Activated T-cell treated with anti-CD3 and anti-CD28 coated beads for 24 hours (primary cell): ENCODE measurements around the gene NFE2L3.
"Not testable (repeated sequence)": the region's sequence is repeated elsewhere in the genome, so short reads cannot be mapped to it uniquely, and the experiment has no call there.

ENCODE experiments used
- DNase-seq: peaks from one replicate; pipeline ENCODE4 v3.0.0-alpha.2; 2020; ENCODE audit warnings: low read depth

The NFE2L3 gene

DNA sequence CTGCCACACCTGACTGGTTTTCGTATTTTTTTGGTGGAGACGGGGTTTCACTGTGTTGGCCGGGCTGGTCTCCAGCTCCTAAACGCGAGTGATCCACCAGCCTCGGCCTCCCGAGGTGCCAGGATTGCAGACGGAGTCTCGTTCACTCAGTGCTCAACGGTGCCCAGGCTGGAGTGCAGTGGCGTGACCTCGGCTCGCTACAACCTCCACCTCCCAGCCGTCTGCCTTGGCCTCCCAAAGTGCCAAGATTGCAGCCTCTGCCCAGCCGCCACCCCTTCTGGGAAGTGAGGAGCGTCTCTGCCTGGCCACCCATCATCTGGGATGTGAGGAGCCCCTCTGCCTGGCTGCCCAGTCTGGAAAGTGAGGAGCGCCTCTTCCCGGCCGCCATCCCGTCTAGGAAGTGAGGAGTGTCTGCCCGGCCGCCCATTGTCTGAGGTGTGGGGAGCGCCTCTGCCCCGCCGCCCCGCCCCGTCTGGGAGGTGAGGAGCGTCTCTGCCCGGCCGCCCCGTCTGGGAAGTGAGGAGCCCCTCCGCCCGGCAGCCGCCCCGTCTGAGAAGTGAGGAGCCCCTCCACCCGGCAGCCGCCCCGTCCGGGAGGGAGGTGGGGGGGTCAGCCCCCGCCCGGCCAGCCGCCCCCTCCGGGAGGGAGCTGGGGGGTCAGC lies 4.2 kb upstream of the NFE2L3 start:
- DNase-seq = not testable (repeated sequence)

DNA sequence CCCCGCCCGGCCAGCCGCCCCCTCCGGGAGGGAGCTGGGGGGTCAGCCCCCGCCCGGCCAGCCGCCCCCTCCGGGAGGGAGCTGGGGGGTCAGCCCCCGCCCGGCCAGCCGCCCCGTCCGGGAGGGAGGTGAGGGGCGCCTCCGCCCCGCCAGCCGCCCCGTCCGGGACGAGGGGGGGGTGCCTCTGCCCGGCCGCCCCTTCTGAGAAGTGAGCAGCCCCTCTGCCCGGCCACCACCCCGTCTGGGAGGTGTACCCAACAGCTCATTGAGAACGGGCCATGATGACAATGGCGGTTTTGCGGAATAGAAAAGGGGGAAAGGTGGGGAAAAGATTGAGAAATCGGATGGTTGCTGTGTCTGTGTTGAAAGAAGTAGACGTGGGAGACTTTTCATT lies 3.7 kb upstream of the NFE2L3 start:
- DNase-seq = not testable (repeated sequence)

DNA sequence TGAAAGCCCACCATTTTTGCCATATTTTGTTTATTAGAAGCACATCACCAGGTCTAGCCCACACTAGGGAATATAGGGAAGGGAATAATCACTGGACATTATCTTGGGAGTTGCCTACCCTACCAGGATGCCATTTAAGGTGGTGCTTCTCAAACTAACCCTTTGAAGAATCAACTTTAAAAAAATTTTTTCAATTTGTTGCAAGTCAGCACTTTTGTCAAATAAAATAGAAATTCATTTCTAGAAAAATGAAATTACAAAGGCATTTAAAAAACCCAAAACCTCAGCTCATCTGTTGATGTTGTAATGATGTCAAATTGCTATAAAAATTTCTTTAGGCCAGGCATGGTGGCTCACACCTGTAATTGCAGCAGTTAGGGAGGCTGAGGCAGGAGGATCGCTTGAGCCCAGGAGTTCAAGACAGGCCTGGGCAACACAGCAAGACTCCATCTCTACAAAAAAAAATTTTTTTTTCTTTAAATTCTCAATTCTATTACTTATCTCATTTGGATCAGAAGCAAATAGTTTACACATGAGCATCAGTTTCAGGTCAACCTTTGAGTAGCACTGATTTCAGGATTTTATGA lies 2.5 kb upstream of the NFE2L3 start:
- no peak for DNase-seq

DNA sequence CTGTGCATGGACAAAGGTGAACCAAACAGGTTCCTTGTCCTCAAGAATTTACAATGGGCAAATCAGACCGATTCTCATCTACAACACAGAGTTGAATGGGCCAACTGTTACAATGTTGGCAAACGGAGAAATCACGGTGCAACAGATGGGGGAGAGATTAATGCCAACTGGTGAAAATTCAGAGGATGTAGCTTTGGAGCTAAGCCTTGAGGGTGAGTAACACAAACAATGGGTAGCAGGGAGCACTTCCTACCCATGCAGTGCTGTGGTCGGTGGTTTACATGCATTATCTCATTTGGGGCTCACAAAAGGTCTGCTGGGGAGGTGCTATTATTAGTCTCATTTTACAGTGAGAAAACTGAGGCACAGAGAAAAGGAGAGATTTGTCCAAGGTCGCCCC lies 902 bp upstream of the NFE2L3 start:
- DNase-seq = no peak

DNA sequence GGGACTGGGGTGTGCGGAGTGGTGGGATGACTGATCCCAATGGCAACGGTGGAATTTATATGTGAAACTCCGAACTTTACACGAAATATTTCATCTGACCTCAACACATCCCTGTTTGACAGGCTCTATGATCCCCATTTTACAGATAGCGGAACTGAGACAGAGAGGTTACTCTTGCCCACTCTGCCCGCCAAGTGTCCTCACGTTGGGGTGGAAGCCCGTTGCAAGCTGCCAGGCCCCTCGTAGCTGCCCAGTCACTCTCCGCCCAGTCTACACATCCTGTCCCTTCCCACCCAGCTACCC lies 397 bp upstream of the NFE2L3 start:
- DNase-seq = no peak

DNA sequence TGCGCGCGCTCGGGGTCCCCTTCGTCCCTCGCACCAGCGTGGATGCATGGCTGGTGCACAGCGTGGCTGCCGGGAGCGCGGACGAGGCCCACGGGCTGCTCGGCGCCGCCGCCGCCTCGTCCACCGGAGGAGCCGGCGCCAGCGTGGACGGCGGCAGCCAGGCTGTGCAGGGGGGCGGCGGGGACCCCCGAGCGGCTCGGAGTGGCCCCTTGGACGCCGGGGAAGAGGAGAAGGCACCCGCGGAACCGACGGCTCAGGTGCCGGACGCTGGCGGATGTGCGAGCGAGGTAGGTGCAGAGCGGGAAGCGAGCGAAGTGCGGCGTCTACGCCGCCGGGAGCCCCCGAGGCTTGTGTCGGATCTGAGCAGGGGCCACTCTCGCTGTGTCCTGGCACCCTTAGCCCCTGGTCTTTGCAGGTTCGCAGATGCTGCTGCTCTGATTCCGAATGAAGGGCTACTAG lies 813 bp downstream of the NFE2L3 start:
- peak; percentile 20 for DNase-seq

DNA sequence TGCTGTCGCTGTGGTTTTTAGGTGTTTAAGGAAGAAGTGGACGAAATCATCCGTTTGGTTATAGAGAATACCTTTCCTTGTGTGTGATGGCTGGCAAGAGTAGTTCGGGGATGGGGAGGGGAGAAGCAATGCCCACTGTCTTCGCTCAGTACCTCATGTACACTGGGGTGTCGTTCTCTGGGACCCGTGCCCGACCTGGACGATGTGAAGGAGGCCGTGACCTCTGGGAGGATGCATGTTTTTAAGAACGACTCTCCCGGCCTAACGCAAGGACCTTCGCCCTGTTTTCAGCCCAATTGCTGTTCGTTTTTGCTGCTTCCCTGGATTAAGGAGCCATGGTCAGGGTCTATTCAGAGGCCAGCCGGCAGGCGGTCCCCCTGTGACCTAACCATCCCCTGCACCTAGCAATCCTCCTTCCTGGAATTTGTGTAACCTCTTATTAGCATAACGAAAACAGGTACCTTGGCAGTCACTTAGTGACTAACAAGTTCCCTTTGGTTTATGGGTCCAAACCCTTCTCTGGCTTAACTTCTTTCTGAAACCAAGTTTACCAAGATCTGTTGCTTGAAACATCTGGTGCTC lies 1.3 kb downstream of the NFE2L3 start:
- DNase-seq = peak; percentile 32

DNA sequence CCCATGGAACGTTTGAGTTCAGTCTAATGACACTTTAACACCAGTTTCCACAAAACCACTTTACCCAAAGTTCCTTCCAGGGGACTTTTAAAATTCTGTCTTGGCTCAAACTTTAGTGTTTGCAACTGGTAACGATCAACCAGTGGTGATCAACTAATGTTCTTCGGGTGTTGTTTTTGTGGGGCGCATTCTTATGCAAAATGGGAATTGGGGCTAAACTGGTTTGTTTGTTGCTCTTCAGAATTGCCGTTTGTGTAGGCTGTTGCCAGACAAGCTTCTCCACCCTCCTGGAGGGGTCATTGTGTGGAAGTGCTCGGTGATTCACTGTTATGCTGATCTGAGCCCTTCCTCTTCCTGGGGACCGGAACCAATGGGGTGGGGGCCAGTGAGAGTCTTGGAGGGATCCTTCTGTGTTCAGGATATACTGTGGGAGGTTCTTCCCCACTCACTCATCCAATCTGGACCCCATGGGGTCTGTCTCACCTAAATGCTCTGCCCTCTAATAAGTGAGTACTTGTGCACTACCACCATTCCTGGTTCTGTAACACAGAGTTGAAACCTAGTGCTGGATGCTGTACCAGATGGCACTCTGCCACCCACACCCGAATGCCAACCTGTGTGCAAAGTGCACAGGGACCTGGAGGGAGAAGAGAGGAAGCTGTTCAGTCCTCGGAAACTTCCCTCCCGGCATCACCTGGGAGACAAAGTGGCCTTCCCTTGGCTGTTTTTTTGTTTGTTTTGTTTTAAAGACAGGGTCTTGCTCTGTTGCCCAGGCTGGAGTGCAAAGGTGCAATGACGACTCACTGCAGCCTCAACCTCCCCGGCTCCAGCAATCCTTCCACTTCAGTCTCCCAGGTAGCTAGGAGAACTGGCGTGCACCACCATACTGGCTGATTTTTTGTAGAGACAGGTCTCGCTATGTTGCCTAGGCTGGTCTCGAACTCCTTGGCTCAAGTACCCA lies 2.1 kb downstream of the NFE2L3 start:
- peak; percentile 32 for DNase-seq

DNA sequence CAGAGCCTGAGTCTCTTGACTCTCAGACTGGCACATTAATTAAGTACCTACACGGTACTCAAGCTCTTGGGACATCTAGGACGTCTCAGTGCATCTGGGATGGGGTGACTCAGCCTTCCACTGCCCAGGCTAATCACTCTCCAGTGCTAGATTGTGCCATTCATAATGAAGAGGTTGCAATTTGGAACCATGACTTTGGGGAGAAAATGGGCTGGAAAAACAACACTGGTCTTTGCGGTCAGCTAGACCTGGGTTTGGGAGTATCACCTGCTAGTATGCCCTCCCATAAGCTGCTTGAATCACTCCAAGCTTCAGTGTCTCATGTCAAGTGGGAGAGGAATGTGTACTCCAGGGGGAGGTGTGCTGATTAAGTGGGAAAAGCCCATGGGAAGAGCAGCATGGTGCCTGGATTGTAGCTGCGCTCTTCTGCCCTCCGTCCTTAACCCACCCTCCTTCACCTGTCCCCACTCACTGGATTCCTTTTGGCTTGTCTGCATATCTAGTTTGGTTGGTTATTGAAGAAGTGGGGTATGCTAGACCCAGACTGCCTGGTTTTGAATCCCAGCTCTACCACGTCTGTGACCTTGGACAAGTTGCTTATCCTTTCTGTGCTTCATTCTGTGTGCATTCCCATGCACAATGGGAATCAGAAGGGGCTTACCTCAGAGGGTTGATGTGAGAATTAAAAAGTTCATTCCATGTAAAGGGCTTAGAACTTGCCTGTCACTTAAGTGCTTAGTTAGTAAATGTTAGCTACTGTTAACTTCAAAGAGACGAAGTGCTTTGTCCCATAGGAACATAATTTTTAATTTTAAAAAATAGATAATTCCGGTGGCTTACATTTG lies 3.8 kb downstream of the NFE2L3 start:
- DNase-seq = no peak

DNA sequence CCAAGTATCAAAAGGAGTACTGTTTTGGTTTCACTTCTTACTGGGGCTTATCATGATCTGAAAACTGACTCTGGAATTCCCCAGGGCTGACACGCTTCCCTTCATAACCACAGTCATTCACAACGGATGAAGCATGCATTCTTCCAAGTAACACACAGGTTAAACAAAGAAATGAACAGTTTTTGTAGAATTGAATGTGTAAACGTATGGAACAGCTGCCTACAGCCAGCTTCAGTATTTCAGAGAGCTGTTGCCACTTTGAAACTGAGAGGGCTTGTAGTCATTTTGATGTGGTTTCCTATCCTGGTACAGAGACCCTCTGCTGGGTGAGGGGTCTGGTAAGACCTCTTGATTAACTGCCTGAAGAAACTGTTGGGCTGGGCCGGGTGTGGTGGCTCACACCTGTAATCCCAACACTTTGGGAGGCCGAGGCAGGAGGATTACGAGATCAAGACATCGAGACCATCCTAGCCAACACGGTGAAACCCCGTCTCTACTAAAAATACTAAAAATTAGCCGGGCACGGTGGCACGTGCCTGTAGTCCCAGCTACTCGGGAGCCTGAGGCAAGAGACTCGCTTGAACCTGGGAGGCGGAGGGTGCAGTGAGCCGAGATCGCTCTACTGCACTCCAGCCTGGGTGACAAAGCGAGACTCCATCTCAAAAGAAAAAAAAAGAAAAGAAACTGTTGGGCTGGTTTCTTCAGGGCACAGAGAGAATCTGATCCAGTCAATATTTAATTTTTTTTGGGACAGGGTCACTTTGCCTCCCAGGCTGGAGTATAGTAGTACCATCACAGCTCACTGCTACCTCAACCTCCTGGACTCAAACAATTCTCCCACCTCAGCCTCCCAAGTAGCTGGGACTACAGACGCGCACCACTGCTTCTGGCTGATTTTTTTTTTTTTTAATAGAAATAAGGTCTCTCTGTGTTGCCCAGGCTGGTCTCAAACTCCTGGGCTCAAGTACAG lies 4.7 kb downstream of the NFE2L3 start:
- peak; percentile 53 for DNase-seq

DNA sequence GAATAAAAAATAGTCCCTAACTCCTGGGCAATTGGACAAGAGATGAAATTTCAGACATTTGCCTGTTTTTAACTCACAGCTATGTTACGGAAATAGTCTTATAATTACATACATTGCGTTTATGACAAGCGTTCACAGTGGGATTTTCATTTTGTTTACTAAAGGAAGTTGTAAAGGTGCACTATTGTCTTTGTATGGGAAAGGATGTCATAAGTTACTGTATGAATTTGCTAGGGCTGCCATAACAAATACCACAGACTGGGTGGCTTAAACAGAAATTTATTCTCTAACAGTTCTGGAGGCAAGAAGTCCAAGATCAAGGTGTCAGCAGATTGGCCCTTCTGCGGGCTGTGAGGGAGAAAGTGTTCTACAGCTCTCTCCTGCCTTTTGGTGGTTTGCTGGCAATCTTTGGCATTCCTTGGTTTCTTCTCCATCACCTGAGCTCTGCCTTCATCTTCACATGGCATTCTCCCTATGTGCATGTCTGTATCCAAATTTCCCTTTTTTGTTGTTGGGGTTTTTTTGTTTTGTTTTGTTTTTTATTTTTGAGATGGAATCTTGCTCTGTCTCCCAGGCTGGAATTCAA lies 5.6 kb downstream of the NFE2L3 start:
- no peak for DNase-seq

DNA sequence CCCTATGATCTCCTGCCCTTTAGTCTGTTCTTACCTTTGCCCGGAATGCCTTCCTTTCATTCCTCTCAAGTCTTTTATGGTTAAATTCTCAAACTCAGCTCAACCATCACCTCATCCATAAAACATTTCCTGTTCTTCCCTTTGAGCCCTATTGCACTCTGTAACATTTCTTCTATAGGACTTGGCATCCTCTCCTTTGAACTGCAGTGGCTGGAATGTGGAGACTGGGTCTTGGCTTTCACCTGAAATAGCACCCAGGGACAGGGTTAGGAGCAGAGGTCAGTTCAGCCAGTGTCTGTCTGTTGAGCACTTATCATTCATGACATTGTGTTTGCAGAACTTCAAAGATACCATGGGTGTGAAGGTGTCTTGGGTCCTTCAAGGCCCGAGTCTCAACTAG lies 7.2 kb downstream of the NFE2L3 start:
- DNase-seq = no peak

DNA sequence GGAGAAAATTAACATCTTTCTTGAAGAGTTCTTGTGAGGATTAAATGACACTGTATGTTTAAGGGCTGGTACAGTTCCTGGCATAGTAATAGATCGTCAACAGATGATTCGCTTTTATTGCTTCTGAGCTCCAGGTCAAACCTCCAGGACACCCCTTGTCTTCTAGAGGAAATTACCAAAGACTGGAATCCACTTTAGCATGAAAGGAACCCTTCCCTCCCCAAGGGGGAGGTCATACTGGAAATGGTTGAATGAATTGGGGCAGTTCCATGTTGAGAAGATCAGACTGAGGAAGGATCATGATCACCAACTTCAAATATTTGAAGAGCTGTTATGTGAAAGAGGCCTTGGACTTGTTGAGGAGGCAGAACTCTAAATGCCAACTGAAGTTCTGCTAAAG lies 8.9 kb downstream of the NFE2L3 start:
- DNase-seq = no peak

DNA sequence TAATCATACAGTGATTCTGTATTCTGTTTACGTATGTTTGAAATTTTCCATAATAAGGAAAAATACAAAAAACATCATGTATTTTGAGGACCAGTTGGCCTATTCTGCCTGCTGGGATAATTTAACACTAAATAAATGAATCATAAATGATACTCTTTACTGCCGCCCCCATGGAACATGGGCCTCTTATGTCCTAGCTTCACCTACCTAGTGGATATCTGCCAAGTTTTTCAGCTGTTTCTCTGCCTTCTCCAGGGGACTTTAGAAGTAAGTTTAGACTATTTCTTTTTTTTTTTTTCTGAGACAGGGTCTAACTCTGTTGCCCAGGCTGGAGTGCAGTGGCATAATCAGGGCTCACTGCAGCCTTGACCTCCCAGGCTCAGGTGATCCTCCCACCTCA lies 10.4 kb downstream of the NFE2L3 start:
- no peak for DNase-seq

DNA sequence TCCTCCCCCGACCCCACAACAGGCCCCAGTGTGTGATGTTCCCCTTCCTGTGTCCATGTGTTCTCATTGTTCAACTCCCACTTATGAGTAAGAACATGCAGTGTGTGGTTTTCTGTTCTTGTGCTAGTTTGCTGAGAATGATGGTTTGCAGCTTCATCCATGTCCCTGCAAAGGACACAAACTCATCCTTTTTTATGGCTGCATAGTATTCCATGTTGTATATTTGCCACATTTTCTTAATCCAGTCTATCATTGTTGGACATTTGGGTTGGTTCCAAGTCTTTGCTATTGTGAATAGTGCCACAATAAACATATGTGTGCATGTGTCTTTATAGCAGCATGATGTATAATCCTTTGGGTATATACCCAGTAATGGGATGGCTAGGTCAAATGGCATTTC lies 11.8 kb downstream of the NFE2L3 start:
- not testable (repeated sequence) for DNase-seq

DNA sequence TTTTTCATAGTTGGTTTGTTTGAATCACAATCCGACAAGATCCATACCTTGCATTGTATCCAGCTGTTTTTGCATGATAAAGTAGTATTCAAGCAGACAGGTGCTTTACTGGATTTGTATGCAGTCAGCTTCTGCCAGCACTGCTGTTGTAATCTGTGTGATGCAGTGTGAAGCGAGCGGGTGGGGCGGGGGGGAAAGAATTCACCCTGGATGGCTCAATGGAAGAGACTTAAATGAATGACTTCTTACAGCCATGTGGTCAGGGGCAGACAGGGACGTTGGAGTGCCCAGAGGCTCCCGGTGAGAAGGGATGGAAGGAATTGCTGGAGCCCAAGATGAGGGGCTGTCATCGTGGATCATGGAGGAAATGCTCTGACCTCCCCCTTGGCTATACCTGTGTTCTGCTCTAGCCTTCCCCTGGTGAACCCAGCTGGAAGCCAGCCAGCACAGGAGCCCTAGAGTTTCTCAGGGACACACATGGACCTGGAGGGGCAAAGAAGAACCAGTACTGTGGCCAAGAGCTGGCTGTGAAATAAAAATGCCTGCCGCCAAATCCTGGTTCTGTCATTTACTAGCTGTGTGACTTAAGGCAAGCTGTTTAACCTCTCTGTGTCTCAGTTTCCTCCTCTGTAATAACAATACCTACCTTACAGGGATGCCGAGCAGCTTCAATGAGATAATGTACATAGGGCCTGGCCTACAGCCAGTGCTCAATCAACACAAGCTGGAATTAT lies 14.1 kb downstream of the NFE2L3 start:
- no peak for DNase-seq

DNA sequence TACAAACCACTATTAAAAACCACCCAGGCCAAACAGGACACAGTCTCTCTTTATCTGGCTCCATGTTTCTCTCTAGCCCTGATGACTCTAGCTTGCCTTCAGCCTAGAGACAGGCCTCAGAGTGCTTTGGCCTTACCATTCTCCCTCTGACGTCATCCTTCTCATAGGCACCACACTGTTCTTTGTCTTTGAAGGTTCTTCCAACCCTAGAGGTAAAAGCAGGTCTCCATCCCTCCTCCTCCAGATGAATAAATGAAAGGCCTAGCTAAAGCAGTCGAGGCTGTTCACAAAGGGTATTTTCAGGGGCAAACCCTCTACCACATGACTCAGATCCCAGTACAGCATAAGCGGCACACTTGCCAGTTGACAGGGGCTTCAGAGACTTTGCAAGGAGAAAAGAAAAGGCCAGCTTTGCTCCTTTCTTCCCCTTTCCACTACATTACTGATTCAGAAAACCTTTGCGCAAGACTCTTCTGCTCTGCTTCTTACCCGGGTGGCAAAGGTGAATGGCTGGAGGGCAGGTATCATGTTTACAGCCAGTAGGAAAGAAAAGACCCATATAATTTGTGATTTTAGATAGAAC lies 14.8 kb downstream of the NFE2L3 start:
- DNase-seq = no peak

DNA sequence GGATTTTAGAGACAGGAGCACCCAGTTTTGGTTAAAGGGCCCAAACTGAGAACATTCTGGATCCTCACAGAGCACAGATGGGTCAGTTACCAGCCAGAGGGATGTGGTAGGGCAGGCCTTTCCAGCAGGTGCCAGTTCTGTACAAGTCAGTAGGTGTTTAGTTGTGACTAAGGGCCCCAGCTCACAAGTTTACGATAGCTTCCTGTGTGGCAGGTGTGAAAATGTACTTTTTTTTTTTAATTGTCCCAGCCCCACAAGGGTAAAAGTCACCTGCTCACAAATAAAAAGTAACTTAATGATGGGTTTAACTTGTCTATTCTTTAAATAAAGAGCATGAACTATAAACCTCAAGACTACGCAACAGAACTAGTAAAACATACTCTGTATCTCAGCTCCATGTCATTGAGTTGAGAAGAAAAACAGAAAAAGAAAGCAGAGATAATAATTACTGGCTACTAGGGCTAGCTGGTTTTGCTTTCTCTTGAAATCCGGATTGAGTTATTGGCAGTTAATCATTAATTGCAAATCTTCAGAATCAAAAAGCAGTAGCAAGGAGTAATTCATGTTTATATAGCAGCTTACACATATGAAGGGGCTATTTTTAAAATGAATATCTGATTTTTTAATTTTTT lies 15.4 kb downstream of the NFE2L3 start:
- no peak for DNase-seq
